Neural progenitor cell (in vitro differentiated cells): ENCODE results near the gene TOMM7. TPM values are rescaled to one million over a fixed set of nuclear protein-coding genes. Genes with fewer than 3 reads are reported as not detected.

Source experiments
- DNase-seq: peaks from one replicate; pipeline ENCODE4 v3.0.0-alpha.2; 2016; ENCODE audit warnings: low spot score
- H2AFZ ChIP-seq: fragments of 200-600 bp; sonication (generic); replicated peaks from 2 replicates; pipeline ENCODE4 v1.6.1; 2016; ENCODE audit warnings: antibody characterized with exemption
- H3F3A ChIP-seq: fragments of 200-600 bp; sonication (generic); 2 replicates; pipeline ENCODE4 v1.6.1; 2016; ENCODE audit warnings: antibody characterized with exemption, low read depth
- H3K27ac ChIP-seq: fragments of 200-600 bp; sonication (generic); 2 replicates; pipeline ENCODE4 v1.5.1; 2016; ENCODE audit warnings: mild to moderate bottlenecking
- H3K27me3 ChIP-seq: fragments of 200-600 bp; sonication (generic); 2 replicates; pipeline ENCODE4 v1.6.1; 2016; ENCODE audit warnings: mild to moderate bottlenecking, moderate library complexity
- H3K36me3 ChIP-seq: fragments of 200-600 bp; sonication (generic); 2 replicates; pipeline ENCODE4 v1.5.1; 2016
- H3K4me1 ChIP-seq: fragments of 200-600 bp; sonication (generic); 2 replicates; pipeline ENCODE4 v1.6.1; 2016; ENCODE audit warnings: mixed run types
- H3K4me2 ChIP-seq: fragments of 200-600 bp; sonication (generic); 2 replicates; pipeline ENCODE4 v1.6.1; 2016
- H3K4me3 ChIP-seq: fragments of 200-600 bp; sonication (generic); 2 replicates; pipeline ENCODE4 v1.5.1; 2016
- H3K79me2 ChIP-seq: fragments of 200-600 bp; sonication (generic); 2 replicates; pipeline ENCODE4 v1.6.1; 2016; ENCODE audit warnings: low read depth
- H3K9ac ChIP-seq: fragments of 200-600 bp; sonication (generic); 2 replicates; pipeline ENCODE4 v1.6.1; 2016
- H3K9me3 ChIP-seq: fragments of 200-600 bp; sonication (generic); 2 replicates; pipeline ENCODE4 v1.5.1; 2016; ENCODE audit warnings: low read depth
- H4K20me1 ChIP-seq: fragments of 200-600 bp; sonication (generic); 2 replicates; pipeline ENCODE4 v1.6.1; 2016; ENCODE audit warnings: low read depth
- H3K27ac Mint-ChIP-seq: 3 replicates; pipeline ENCODE4 v1.8.0; 2021; ENCODE audit warnings: mixed read lengths
- H3K27me3 Mint-ChIP-seq: 2 replicates; pipeline ENCODE4 v1.8.0; 2022; ENCODE audit warnings: low read depth, mild to moderate bottlenecking, inconsistent platforms, moderate library complexity, mixed read lengths; ENCODE audit not compliant: insufficient read depth
- H3K36me3 Mint-ChIP-seq: 3 replicates; pipeline ENCODE4 v1.8.0; 2021; ENCODE audit warnings: mixed read lengths
- H3K4me1 Mint-ChIP-seq: 3 replicates; pipeline ENCODE4 v1.8.0; 2021; ENCODE audit warnings: mixed read lengths
- H3K4me3 Mint-ChIP-seq: 3 replicates; pipeline ENCODE4 v1.8.0; 2021; ENCODE audit warnings: mild to moderate bottlenecking, moderate library complexity, mixed read lengths
- H3K9me3 Mint-ChIP-seq: 3 replicates; pipeline ENCODE4 v1.8.0; 2020; ENCODE audit warnings: mixed read lengths
- CTCF ChIP-seq: fragments of 200-600 bp; sonication (generic); IDR thresholded peaks from 2 replicates; pipeline ENCODE4 v1.5.1; 2017; ENCODE audit warnings: antibody characterized with exemption, mild to moderate bottlenecking
- EZH2 ChIP-seq: fragments of 200-600 bp; sonication (generic); IDR thresholded peaks from 2 replicates; pipeline ENCODE4 v1.6.1; 2017; ENCODE audit warnings: antibody characterized with exemption, mild to moderate bottlenecking, moderate library complexity
- EZH2phosphoT487 ChIP-seq: fragments of 200-600 bp; sonication (generic); IDR thresholded peaks from 2 replicates; pipeline ENCODE4 v1.6.1; 2017; ENCODE audit warnings: antibody characterized with exemption
- total RNA-seq: library from RNA; depleted of rRNA; stranded (reverse); fragments of >200 nt; gene quantifications from 2 replicates; pipeline ENCODE4 v1.2.3, GENCODE V29; 2015; ENCODE audit warnings: low replicate concordance

TOMM7 gene
- total RNA-seq, 1 donor from 2014 or later, result 89.9 TPM

GRCh38 chr7:22810843-22811242, 11.8 kb downstream of the TOMM7 start:
- peaks cover 4% of the 10 kb centered on the region for H3F3A ChIP-seq
- peak overlapping the region; percentile 47 for H3K27ac Mint-ChIP-seq
- DNase-seq, result no peak

GRCh38 chr7:22809902-22810642, 12.6 kb downstream of the TOMM7 start:
- no peaks in the 10 kb centered on the region for H4K20me1 ChIP-seq
- no peak overlapping the region for H2AFZ ChIP-seq
- H3K4me1 ChIP-seq, result peaks cover 6% of the 10 kb centered on the region
- Mint-ChIP-seq H3K36me3 (peaks cover 18% of the 10 kb centered on the region), H3K27me3 (no peaks in the 10 kb centered on the region), H3K27ac (no peak overlapping the region), H3K9me3 (no peaks in the 10 kb centered on the region), H3K4me3 (no peak overlapping the region), H3K4me1 (peaks cover 32% of the 10 kb centered on the region)
- no peak overlapping the region for H3K4me2 ChIP-seq
- no peak overlapping the region for H3K27ac ChIP-seq
- H3K9me3 ChIP-seq, result no peaks in the 10 kb centered on the region
- H3F3A ChIP-seq, result peaks cover 4% of the 10 kb centered on the region
- H3K4me3 ChIP-seq, result no peak overlapping the region
- no peaks in the 10 kb centered on the region for H3K27me3 ChIP-seq
- H3K9ac ChIP-seq, result no peak overlapping the region
- no peak for DNase-seq
- TF ChIP-seq EZH2phosphoT487, result no peak
- no peak for TF ChIP-seq EZH2
- no peak for TF ChIP-seq CTCF
- no peaks in the 10 kb centered on the region for H3K79me2 ChIP-seq
- H3K36me3 ChIP-seq, result peaks cover 9% of the 10 kb centered on the region

More at GRCh38 chr7:22810843-22811242, 11.8 kb downstream of the TOMM7 start:
- Histone ChIP-seq H3K4me2 (no peak overlapping the region), H3K79me2 (no peaks in the 10 kb centered on the region), H3K9ac (no peak overlapping the region), H3K36me3 (peaks cover 9% of the 10 kb centered on the region), H3K4me1 (peaks cover 6% of the 10 kb centered on the region), H4K20me1 (no peaks in the 10 kb centered on the region), H3K27ac (no peak overlapping the region), H3K4me3 (no peak overlapping the region), H2AFZ (no peak overlapping the region), H3K27me3 (no peaks in the 10 kb centered on the region), H3K9me3 (no peaks in the 10 kb centered on the region)
- H3K36me3 Mint-ChIP-seq, result peaks cover 18% of the 10 kb centered on the region
- no peaks in the 10 kb centered on the region for H3K27me3 Mint-ChIP-seq
- peaks cover 32% of the 10 kb centered on the region for H3K4me1 Mint-ChIP-seq
- no peaks in the 10 kb centered on the region for H3K9me3 Mint-ChIP-seq
- no peak for TF ChIP-seq CTCF
- TF ChIP-seq EZH2, result no peak
- no peak for TF ChIP-seq EZH2phosphoT487
- no peak overlapping the region for H3K4me3 Mint-ChIP-seq

GRCh38 chr7:22808140-22808539, 14.5 kb downstream of the TOMM7 start:
- Histone ChIP-seq H3K79me2 (no peaks in the 10 kb centered on the region), H3K27ac (no peak overlapping the region), H3K27me3 (no peaks in the 10 kb centered on the region), H3K4me1 (peaks cover 6% of the 10 kb centered on the region), H3K4me3 (no peak overlapping the region), H3K36me3 (peaks cover 2% of the 10 kb centered on the region), H3K4me2 (no peak overlapping the region), H2AFZ (peak overlapping the region; percentile 81), H3K9me3 (no peaks in the 10 kb centered on the region), H4K20me1 (no peaks in the 10 kb centered on the region), H3K9ac (no peak overlapping the region), H3F3A (peaks cover 4% of the 10 kb centered on the region)
- peaks cover 2% of the 10 kb centered on the region for H3K27me3 Mint-ChIP-seq
- DNase-seq, result no peak
- TF ChIP-seq CTCF (no peak), EZH2phosphoT487 (no peak), EZH2 (no peak)
- no peak overlapping the region for H3K4me3 Mint-ChIP-seq
- H3K4me1 Mint-ChIP-seq, result peaks cover 29% of the 10 kb centered on the region
- no peaks in the 10 kb centered on the region for H3K9me3 Mint-ChIP-seq
- no peak overlapping the region for H3K27ac Mint-ChIP-seq
- H3K36me3 Mint-ChIP-seq, result peaks cover 12% of the 10 kb centered on the region
